Osteocyte (in vitro differentiated cells): ENCODE measurements around the gene HIRIP3. TPM values are rescaled to one million over a fixed set of nuclear protein-coding genes. Genes with fewer than 3 reads are reported as not detected.
A peak's percentile ranks its signal among the peaks of the same experiment; 100 is the strongest.

Source experiments
- DNase-seq: peaks from one replicate; pipeline ENCODE4 v3.0.0; 2021; ENCODE audit warnings: mixed read lengths; ENCODE audit not compliant: unreplicated experiment; ENCODE audit errors: extremely low spot score
- H3K27ac Mint-ChIP-seq: one replicate; pipeline ENCODE4 v1.8.0; 2021; ENCODE audit warnings: mild to moderate bottlenecking, mixed read lengths; ENCODE audit not compliant: unreplicated experiment
- H3K27me3 Mint-ChIP-seq: one replicate; pipeline ENCODE4 v1.8.0; 2021; ENCODE audit warnings: mixed read lengths; ENCODE audit not compliant: unreplicated experiment
- H3K36me3 Mint-ChIP-seq: one replicate; pipeline ENCODE4 v1.8.0; 2021; ENCODE audit warnings: mixed read lengths; ENCODE audit not compliant: unreplicated experiment
- H3K4me1 Mint-ChIP-seq: one replicate; pipeline ENCODE4 v1.8.0; 2021; ENCODE audit warnings: mixed read lengths; ENCODE audit not compliant: unreplicated experiment
- H3K4me3 Mint-ChIP-seq: one replicate; pipeline ENCODE4 v1.8.0; 2021; ENCODE audit warnings: mild to moderate bottlenecking, moderate library complexity, mixed read lengths; ENCODE audit not compliant: unreplicated experiment
- H3K9me3 Mint-ChIP-seq: one replicate; pipeline ENCODE4 v1.8.0; 2021; ENCODE audit warnings: mixed read lengths; ENCODE audit not compliant: unreplicated experiment
- total RNA-seq: library from RNA; stranded (reverse); gene quantifications from 2 replicates; pipeline ENCODE4 v1.2.1, GENCODE V29; 2021
- TF ChIP-seq, protein P1 (sequence below): fragments of 200-600 bp; sonication (generic); IDR thresholded peaks from 2 replicates; pipeline ENCODE4 v1.5.0; 2021; ENCODE audit warnings: antibody characterized with exemption, mild to moderate bottlenecking, moderate library complexity

Gene HIRIP3
- total RNA-seq, 1 donor from 2014 or later: 12.5 TPM

DNA sequence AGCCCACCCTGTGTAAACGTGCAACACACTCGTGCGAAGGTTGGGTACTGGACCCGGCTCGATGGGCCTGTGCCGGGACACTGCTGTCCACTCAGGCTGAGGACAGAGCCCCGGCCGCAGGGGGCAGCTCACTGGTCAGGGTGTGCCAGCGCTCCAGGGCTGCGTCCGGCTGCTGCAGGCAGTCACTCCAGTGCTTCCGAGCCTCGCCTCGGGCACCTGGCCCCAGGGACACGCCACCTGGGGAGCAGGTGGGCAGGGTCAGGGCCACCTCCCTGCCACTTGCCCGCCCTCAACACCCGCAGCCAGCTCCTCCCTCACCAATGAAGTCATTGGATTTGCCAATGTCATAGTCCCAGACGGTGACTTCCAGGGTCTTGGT, 10.7 kb upstream of the HIRIP3 start:
- TF ChIP-seq, protein P1, sequence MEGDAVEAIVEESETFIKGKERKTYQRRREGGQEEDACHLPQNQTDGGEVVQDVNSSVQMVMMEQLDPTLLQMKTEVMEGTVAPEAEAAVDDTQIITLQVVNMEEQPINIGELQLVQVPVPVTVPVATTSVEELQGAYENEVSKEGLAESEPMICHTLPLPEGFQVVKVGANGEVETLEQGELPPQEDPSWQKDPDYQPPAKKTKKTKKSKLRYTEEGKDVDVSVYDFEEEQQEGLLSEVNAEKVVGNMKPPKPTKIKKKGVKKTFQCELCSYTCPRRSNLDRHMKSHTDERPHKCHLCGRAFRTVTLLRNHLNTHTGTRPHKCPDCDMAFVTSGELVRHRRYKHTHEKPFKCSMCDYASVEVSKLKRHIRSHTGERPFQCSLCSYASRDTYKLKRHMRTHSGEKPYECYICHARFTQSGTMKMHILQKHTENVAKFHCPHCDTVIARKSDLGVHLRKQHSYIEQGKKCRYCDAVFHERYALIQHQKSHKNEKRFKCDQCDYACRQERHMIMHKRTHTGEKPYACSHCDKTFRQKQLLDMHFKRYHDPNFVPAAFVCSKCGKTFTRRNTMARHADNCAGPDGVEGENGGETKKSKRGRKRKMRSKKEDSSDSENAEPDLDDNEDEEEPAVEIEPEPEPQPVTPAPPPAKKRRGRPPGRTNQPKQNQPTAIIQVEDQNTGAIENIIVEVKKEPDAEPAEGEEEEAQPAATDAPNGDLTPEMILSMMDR: no peak
- Mint-ChIP-seq H3K27ac (no peak overlapping the region), H3K4me3 (no peak overlapping the region), H3K27me3 (peaks cover 3% of the 10 kb centered on the region), H3K9me3 (no peaks in the 10 kb centered on the region), H3K4me1 (peaks cover 3% of the 10 kb centered on the region), H3K36me3 (peaks cover 3% of the 10 kb centered on the region)
- no peak for DNase-seq

DNA sequence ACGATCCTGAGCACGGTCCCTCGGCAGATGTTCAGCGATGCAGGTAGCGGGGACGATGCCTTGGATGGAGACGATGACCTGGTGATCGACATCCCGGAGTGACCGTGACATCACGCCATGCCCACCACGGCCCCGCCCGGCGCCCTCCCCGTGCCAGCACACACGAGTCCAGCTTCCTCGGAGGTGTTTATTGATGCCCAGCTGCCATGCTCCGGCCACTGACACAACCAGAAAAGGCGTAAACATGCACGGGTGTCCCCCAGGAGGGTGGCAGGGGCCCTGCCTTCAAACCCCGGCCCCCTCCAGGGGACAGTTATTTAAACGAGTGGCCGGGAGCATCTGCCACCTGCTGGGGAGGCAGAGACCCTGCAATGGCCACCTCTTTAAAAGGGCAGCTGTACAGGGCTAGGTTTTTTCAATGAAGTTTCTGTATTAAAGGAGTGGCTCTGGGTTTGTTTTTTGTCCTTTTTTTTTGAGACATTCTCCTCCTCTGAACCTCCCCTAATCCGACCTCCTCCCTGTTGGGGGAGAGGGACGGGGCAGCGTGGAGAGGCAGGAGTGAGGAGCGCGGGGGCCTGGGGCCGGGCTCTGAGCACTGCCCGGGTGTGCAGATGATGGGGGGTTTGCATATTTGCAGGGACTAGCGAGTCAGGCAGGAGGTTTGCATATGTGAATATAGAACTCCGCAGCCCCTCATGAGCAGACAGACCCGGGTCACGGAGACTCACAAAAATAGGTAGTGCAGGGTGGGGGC, 10.1 kb upstream of the HIRIP3 start:
- no peaks in the 10 kb centered on the region for H3K9me3 Mint-ChIP-seq
- TF ChIP-seq, protein P1: peak; percentile 76
- H3K27me3 Mint-ChIP-seq: peaks cover 2% of the 10 kb centered on the region
- no peak overlapping the region for H3K4me3 Mint-ChIP-seq
- H3K27ac Mint-ChIP-seq: no peak overlapping the region
- peaks cover 2% of the 10 kb centered on the region for H3K4me1 Mint-ChIP-seq
- H3K36me3 Mint-ChIP-seq: peaks cover 3% of the 10 kb centered on the region
- peak; percentile 84 for DNase-seq

GRCh38 chr16:30004811-30005242, 9.4 kb upstream of the HIRIP3 start:
- Mint-ChIP-seq H3K36me3 (peaks cover 3% of the 10 kb centered on the region), H3K4me1 (no peaks in the 10 kb centered on the region), H3K4me3 (no peak overlapping the region), H3K27ac (no peak overlapping the region), H3K9me3 (no peaks in the 10 kb centered on the region), H3K27me3 (no peaks in the 10 kb centered on the region)
- no peak for DNase-seq
- TF ChIP-seq, protein P1: no peak

GRCh38 chr16:30004424-30004776, 9.0 kb upstream of the HIRIP3 start:
- Mint-ChIP-seq H3K4me3 (no peak overlapping the region), H3K27me3 (no peaks in the 10 kb centered on the region), H3K27ac (no peak overlapping the region), H3K4me1 (no peaks in the 10 kb centered on the region), H3K36me3 (peaks cover 3% of the 10 kb centered on the region), H3K9me3 (no peaks in the 10 kb centered on the region)
- no peak for DNase-seq
- TF ChIP-seq, protein P1: no peak

GRCh38 chr16:30003670-30004423, 8.4 kb upstream of the HIRIP3 start:
- H3K36me3 Mint-ChIP-seq: peaks cover 3% of the 10 kb centered on the region
- no peak for DNase-seq
- H3K27ac Mint-ChIP-seq: no peak overlapping the region
- TF ChIP-seq, protein P1: no peak
- no peaks in the 10 kb centered on the region for H3K4me1 Mint-ChIP-seq
- H3K9me3 Mint-ChIP-seq: no peaks in the 10 kb centered on the region
- H3K27me3 Mint-ChIP-seq: no peaks in the 10 kb centered on the region
- no peak overlapping the region for H3K4me3 Mint-ChIP-seq
